K562 (cell line): ENCODE results near the gene FASTKD1. TPM values are rescaled to one million over a fixed set of nuclear protein-coding genes. Genes with fewer than 3 reads are reported as not detected.

Source experiments
- ASH1L ChIP-seq: fragments of 450-650 bp; IDR thresholded peaks from 2 replicates; pipeline ENCODE4 v1.6.1; 2018; ENCODE audit warnings: borderline replicate concordance, mild to moderate bottlenecking, low read depth; ENCODE audit not compliant: partially characterized antibody
- C11orf30 ChIP-seq: fragments of 450-650 bp; IDR thresholded peaks from 2 replicates; pipeline ENCODE4 v1.6.1; 2016; ENCODE audit warnings: low read depth, mild to moderate bottlenecking
- CBX3 ChIP-seq, 2 experiments: IDR thresholded peaks; 1 replicate in 1 of 2; 2 replicates in 1 of 2; pipeline ENCODE4 v1.6.1; 2012; ENCODE audit warnings: inconsistent platforms in 2 of 2, low read length in 2 of 2, borderline replicate concordance in 1 of 2, control low read depth in 1 of 2
- DEAF1 ChIP-seq: fragments of 450-650 bp; formaldehyde crosslinking; IDR thresholded peaks from 2 replicates; pipeline ENCODE4 v1.4.0; 2020; ENCODE audit warnings: mild to moderate bottlenecking, moderate library complexity
- DMBX1 ChIP-seq: fragments of 250-450 bp; sonication (Bioruptor Pico); IDR thresholded peaks from 2 replicates; pipeline ENCODE4 v1.8.0; 2022; ENCODE audit warnings: inconsistent platforms, mild to moderate bottlenecking, moderate library complexity, borderline replicate concordance
- FOXP1 ChIP-seq: sonication (generic); formaldehyde crosslinking; IDR thresholded peaks from 2 replicates; pipeline ENCODE4 v1.8.0; 2022; ENCODE audit warnings: mild to moderate bottlenecking, missing genetic modification reagents
- HLTF ChIP-seq: fragments of 450-650 bp; IDR thresholded peaks from 2 replicates; pipeline ENCODE4 v1.6.1; 2016
- MAX ChIP-seq: sonication (generic); formaldehyde crosslinking; IDR thresholded peaks from 2 replicates; pipeline ENCODE4 v1.9.0; 2022; ENCODE audit warnings: mild to moderate bottlenecking, missing genetic modification reagents
- MXI1 ChIP-seq: IDR thresholded peaks from 2 replicates; pipeline ENCODE4 v1.6.1; 2011; ENCODE audit warnings: low read depth, mild to moderate bottlenecking, improper control_type of control experiment, low read length
- NCOA6 ChIP-seq: fragments of 450-650 bp; IDR thresholded peaks from 2 replicates; pipeline ENCODE4 v1.6.1; 2017; ENCODE audit warnings: mild to moderate bottlenecking
- NFYB ChIP-seq: IDR thresholded peaks from 2 replicates; pipeline ENCODE4 v1.6.1; 2011; ENCODE audit warnings: mild to moderate bottlenecking, moderate library complexity; ENCODE audit not compliant: insufficient read length; ENCODE audit errors: extremely low read depth
- NKRF ChIP-seq: fragments of 450-650 bp; IDR thresholded peaks from 2 replicates; pipeline ENCODE4 v1.6.1; 2016; ENCODE audit warnings: borderline replicate concordance
- PHF8 ChIP-seq: fragments of 200-600 bp; sonication (generic); IDR thresholded peaks from 2 replicates; pipeline ENCODE4 v1.6.1; 2012; ENCODE audit warnings: mixed run types, mild to moderate bottlenecking, inconsistent platforms, low read length, moderate library complexity, borderline replicate concordance
- POLR2B ChIP-seq: fragments of 450-650 bp; IDR thresholded peaks from 2 replicates; pipeline ENCODE4 v1.6.1; 2018; ENCODE audit warnings: low read depth; ENCODE audit not compliant: partially characterized antibody
- RBM14 ChIP-seq: fragments of 200-400 bp; formaldehyde crosslinking; IDR thresholded peaks from 2 replicates; pipeline ENCODE4 v1.6.1; 2018; ENCODE audit warnings: low read depth, mild to moderate bottlenecking, low read length, moderate library complexity, borderline replicate concordance; ENCODE audit not compliant: insufficient read depth
- SAFB2 ChIP-seq: fragments of 200-400 bp; formaldehyde crosslinking; IDR thresholded peaks from 2 replicates; pipeline ENCODE4 v1.6.1; 2018; ENCODE audit warnings: borderline replicate concordance, low read length, low read depth, moderate library complexity; ENCODE audit not compliant: severe bottlenecking
- THRAP3 ChIP-seq: fragments of 450-650 bp; IDR thresholded peaks from 2 replicates; pipeline ENCODE4 v1.6.1; 2016; ENCODE audit warnings: mild to moderate bottlenecking, inconsistent platforms, borderline replicate concordance
- XRCC5 ChIP-seq: fragments of 200-400 bp; formaldehyde crosslinking; IDR thresholded peaks from 2 replicates; pipeline ENCODE4 v1.6.1; 2017; ENCODE audit warnings: low read depth, mild to moderate bottlenecking, low read length
- ZC3H8 ChIP-seq: fragments of 450-650 bp; IDR thresholded peaks from 2 replicates; pipeline ENCODE4 v1.6.1; 2017
- ZFP30 ChIP-seq: fragments of 250-450 bp; sonication (Bioruptor Pico); IDR thresholded peaks from 2 replicates; pipeline ENCODE4 v1.8.0; 2022; ENCODE audit warnings: moderate library complexity, mild to moderate bottlenecking, inconsistent platforms, borderline replicate concordance
- ZNF143 ChIP-seq: sonication (generic); formaldehyde crosslinking; IDR thresholded peaks from 2 replicates; pipeline ENCODE4 v1.9.0; 2022; ENCODE audit warnings: mild to moderate bottlenecking, missing genetic modification reagents
- ZNF277 ChIP-seq: fragments of 250-450 bp; sonication (Bioruptor Pico); IDR thresholded peaks from 2 replicates; pipeline ENCODE4 v1.8.0; 2022; ENCODE audit warnings: inconsistent platforms, mild to moderate bottlenecking, moderate library complexity, borderline replicate concordance
- ZNF449 ChIP-seq: fragments of 250-450 bp; sonication (Bioruptor Pico); IDR thresholded peaks from 2 replicates; pipeline ENCODE4 v1.8.0; 2022; ENCODE audit warnings: moderate library complexity, mild to moderate bottlenecking, inconsistent platforms
- ZNF778 ChIP-seq: fragments of 450-650 bp; formaldehyde crosslinking; IDR thresholded peaks from 2 replicates; pipeline ENCODE4 v1.4.0; 2020; ENCODE audit warnings: mild to moderate bottlenecking, moderate library complexity
- polyA plus RNA-seq, 8 experiments: library from polyadenylated mRNA; depleted of rRNA in 4 of 8; stranded (reverse) in 5 of 8; unstranded in 3 of 8; fragments of >200 nt; fragmentation: Nextera tagmentation in 2 of 8; fragmentation: Illumina TruSeq in 1 of 8; extraction: Ambion mirVana in 2 of 8; extraction: Trizol in 1 of 8; gene quantifications; 2 replicates each; pipeline versions ENCODE4 v1.2.1 to v1.2.3, GENCODE V29; 2011 to 2014; ENCODE audit warnings: inconsistent platforms in 1 of 8, missing spikeins in 1 of 8
- total RNA-seq, 7 experiments: library from RNA; depleted of rRNA in 6 of 7; stranded (reverse); fragments of >200 nt in 6 of 7; fragmentation: Illumina TruSeq in 2 of 7; extraction: Trizol in 2 of 7; gene quantifications; 2 replicates each; pipeline versions ENCODE4 v1.2.1 to v1.2.3, GENCODE V29; 2011 to 2021; ENCODE audit warnings: low replicate concordance in 1 of 7

The FASTKD1 gene
- total and polyA plus RNA-seq, 9 of the 15 experiments (the other 6 are each of a cell fraction or from before 2014, with no cell fraction given), result 63.5 to 134 (median 119) TPM

GRCh38 chr2:169507698-169508097 lies 66.0 kb downstream of the FASTKD1 start (continued):
- no peak for TF ChIP-seq DMBX1
- no peak for TF ChIP-seq ZNF277 (CRISPR knock-in tag)
- TF ChIP-seq NCOA6, result no peak
- TF ChIP-seq SAFB2, result no peak
- TF ChIP-seq DEAF1 (CRISPR knock-in tag), result no peak
- no peak for TF ChIP-seq THRAP3
- TF ChIP-seq PHF8, result no peak
- TF ChIP-seq FOXP1, result no peak
- no peak for TF ChIP-seq MXI1
- no peak for TF ChIP-seq ZNF449
- no peak for TF ChIP-seq ZNF778
- peak; percentile 99 for TF ChIP-seq C11orf30
- no peak for TF ChIP-seq NKRF
- no peak for TF ChIP-seq NFYB
- no peak for TF ChIP-seq RBM14
- TF ChIP-seq ZFP30 (CRISPR knock-in tag), result no peak
- no peak for TF ChIP-seq HLTF
- no peak for TF ChIP-seq ZNF143 (CRISPR knock-in tag)
- TF ChIP-seq ZC3H8, result no peak
- TF ChIP-seq CBX3 (IDR thresholded peaks at IDR 0.05; ENCODE audit: borderline replicate concordance in 1 of 2, low read length in 2 of 2), result no peak
- TF ChIP-seq MAX, result no peak
- TF ChIP-seq ASH1L, result no peak
- TF ChIP-seq XRCC5, result no peak
- TF ChIP-seq POLR2B, result no peak
